Ramos (cell line): ENCODE results near the gene KCNS1.

ENCODE experiments used
- in situ Hi-C: fragments of 300-500 bp; cut with MboI; formaldehyde crosslinking; loops from one replicate; pipeline ENCODE4 v1.14.3; 2022; ENCODE audit warnings: low sequenced_read_pairs; ENCODE audit not compliant: unreplicated experiment

KCNS1 gene

GRCh38 chr20:45110301-45110700 lies 9.4 kb upstream of the KCNS1 start:
- in situ Hi-C loops = no loop called here

GRCh38 chr20:45109634-45110033 lies 8.7 kb upstream of the KCNS1 start:
- in situ Hi-C loops = no loop called here

GRCh38 chr20:45105317-45105716 lies 4.4 kb upstream of the KCNS1 start:
- in situ Hi-C loops = no loop called here

GRCh38 chr20:45104786-45105185 lies 3.9 kb upstream of the KCNS1 start:
- in situ Hi-C loops = no loop called here

- in situ Hi-C loops = no loop called here
These were observed 2.1 kb upstream of the KCNS1 start for GRCh38 chr20:45103072-45103471.

- in situ Hi-C loops = no loop called here
These were observed 465 bp upstream of the KCNS1 start for GRCh38 chr20:45101333-45101850.

GRCh38 chr20:45098103-45098773 lies 2.7 kb downstream of the KCNS1 start:
- in situ Hi-C loops = loop anchor here (10.0 kb wide), 1 partner anchor 183 kb away; the partner anchor contains the start of gene PABPC1L

GRCh38 chr20:45097485-45098102 lies 3.3 kb downstream of the KCNS1 start:
- in situ Hi-C loops = loop anchor here (10.0 kb wide), 1 partner anchor 183 kb away; the partner anchor contains the start of gene PABPC1L

GRCh38 chr20:45096781-45097180 lies 4.1 kb downstream of the KCNS1 start:
- in situ Hi-C loops = loop anchor here (10.0 kb wide), 1 partner anchor 182 kb away; the partner anchor contains the start of gene PABPC1L

GRCh38 chr20:45095805-45096238 lies 5.1 kb downstream of the KCNS1 start:
- in situ Hi-C loops = loop anchor here (10.0 kb wide), 1 partner anchor 181 kb away; the partner anchor contains the start of gene PABPC1L

GRCh38 chr20:45094864-45095574 lies 5.9 kb downstream of the KCNS1 start:
- in situ Hi-C loops = loop anchor here (10.0 kb wide), 1 partner anchor 180 kb away; the partner anchor contains the start of gene PABPC1L

GRCh38 chr20:45094201-45094600 lies 6.7 kb downstream of the KCNS1 start:
- in situ Hi-C loops = loop anchor here (10.0 kb wide), 1 partner anchor 179 kb away; the partner anchor contains the start of gene PABPC1L

GRCh38 chr20:45092898-45093297 lies 8.0 kb downstream of the KCNS1 start:
- in situ Hi-C loops = loop anchor here (10.0 kb wide), 1 partner anchor 178 kb away; the partner anchor contains the start of gene PABPC1L

- in situ Hi-C loops = loop anchor here (10.0 kb wide), 1 partner anchor 177 kb away; the partner anchor contains the start of gene PABPC1L
These were observed 9.6 kb downstream of the KCNS1 start for GRCh38 chr20:45091366-45091765.

- in situ Hi-C loops = loop anchor here (10.0 kb wide), 1 partner anchor 176 kb away; the partner anchor contains the start of gene PABPC1L
These were observed 10.4 kb downstream of the KCNS1 start for GRCh38 chr20:45090481-45090880.

GRCh38 chr20:45088247-45088646 lies 12.7 kb downstream of the KCNS1 start:
- in situ Hi-C loops = no loop called here

- in situ Hi-C loops = no loop called here
These were observed 13.1 kb downstream of the KCNS1 start for GRCh38 chr20:45087814-45088213.

GRCh38 chr20:45087097-45087790 lies 13.7 kb downstream of the KCNS1 start:
- in situ Hi-C loops = no loop called here

GRCh38 chr20:45085867-45086266 lies 15.1 kb downstream of the KCNS1 start:
- in situ Hi-C loops = no loop called here

- in situ Hi-C loops = no loop called here
These were observed 15.6 kb downstream of the KCNS1 start for GRCh38 chr20:45085289-45085688.
